HG03378 (cell line): ENCODE data around the gene SENP2.

Experiments used
- ATAC-seq: cut with Tn5 transposase; IDR thresholded peaks from one replicate; pipeline ENCODE4 v1.9.1; 2021; ENCODE audit warnings: mild to moderate bottlenecking, moderate library complexity; ENCODE audit not compliant: unreplicated experiment

The SENP2 gene

GRCh38 chr3:185677146-185677829 lies 91.2 kb downstream of the SENP2 start:
- ATAC-seq, result no peak

- ATAC-seq, result no peak
Observed at GRCh38 chr3:185678027-185678426, 91.9 kb downstream of the SENP2 start.

GRCh38 chr3:185680231-185680630 lies 94.1 kb downstream of the SENP2 start:
- no peak for ATAC-seq
